Activated B cell treated with CpG ODN at 0.5 μM for 24 hours (primary cell): ENCODE data around the gene CLDND1. TPM values are rescaled to one million over a fixed set of nuclear protein-coding genes. Genes with fewer than 3 reads are reported as not detected.

ENCODE experiments used
- ATAC-seq: fragments of 200-7000 bp; cut with Tn5 transposase; one replicate; pipeline ENCODE4 v1.10.0; 2021; ENCODE audit warnings: low read depth, mild to moderate bottlenecking, moderate library complexity
- CTCF ChIA-PET: fragments of 350-600 bp; sonication (Branson Sonifier 250); formaldehyde crosslinking; loops from one replicate; lab custom pipeline; 2021; ENCODE audit warnings: antibody characterized with exemption; lab: Charles Lee
- POLR2A ChIA-PET: fragments of 350-600 bp; sonication (Branson Sonifier 250); formaldehyde crosslinking; loops from one replicate; lab custom pipeline; 2021; ENCODE audit warnings: antibody characterized with exemption; lab: Charles Lee
- DNase-seq: peaks from one replicate; pipeline ENCODE4 v3.0.0; 2022
- H3K27ac Mint-ChIP-seq: one replicate; pipeline ENCODE4 v1.8.0; 2020; ENCODE audit warnings: mixed read lengths
- H3K27me3 Mint-ChIP-seq: one replicate; pipeline ENCODE4 v1.8.0; 2021; ENCODE audit warnings: mixed read lengths
- H3K36me3 Mint-ChIP-seq: one replicate; pipeline ENCODE4 v1.8.0; 2021; ENCODE audit warnings: low read depth, mixed read lengths
- H3K4me1 Mint-ChIP-seq: one replicate; pipeline ENCODE4 v1.8.0; 2021; ENCODE audit warnings: mixed read lengths
- H3K4me3 Mint-ChIP-seq: one replicate; pipeline ENCODE4 v1.8.0; 2020; ENCODE audit warnings: mild to moderate bottlenecking, mixed read lengths
- H3K9me3 Mint-ChIP-seq: one replicate; pipeline ENCODE4 v1.8.0; 2020; ENCODE audit warnings: mixed read lengths
- CTCF ChIP-seq: fragments of 200-600 bp; IDR thresholded peaks from one replicate; pipeline ENCODE4 v1.8.0; 2022; ENCODE audit warnings: antibody characterized with exemption, mild to moderate bottlenecking
- intact Hi-C: fragments of 100-400 bp; cut with micrococcal nuclease; formaldehyde crosslinking; loops from one replicate; pipeline ENCODE4 v1.15.1; 2024
- total RNA-seq: library from RNA; stranded (reverse); gene quantifications from 2 replicates; pipeline ENCODE4 v1.2.3, GENCODE V29; 2022

The CLDND1 gene
- total RNA-seq, 1 donor from 2014 or later: 140 TPM

- POLR2A ChIA-PET: no interaction called here
- Mint-ChIP-seq H3K27me3 (no peaks in the 10 kb centered on the region), H3K36me3 (peaks cover 66% of the 10 kb centered on the region), H3K9me3 (no peaks in the 10 kb centered on the region), H3K4me3 (no peak overlapping the region), H3K27ac (no peak overlapping the region), H3K4me1 (peaks cover 38% of the 10 kb centered on the region)
- ATAC-seq (no peak), DNase-seq (no peak)
- intact Hi-C loops: no loop called here
- TF ChIP-seq CTCF: no peak
- CTCF ChIA-PET: no interaction called here
These were observed 3.4 kb downstream of the CLDND1 start for GRCh38 chr3:98519351-98519750.

- CTCF ChIA-PET: no interaction called here
These were observed 3.9 kb downstream of the CLDND1 start for GRCh38 chr3:98518816-98519215.

GRCh38 chr3:98514948-98515347 lies 7.8 kb downstream of the CLDND1 start:
- H3K4me3 Mint-ChIP-seq: no peak overlapping the region
- ATAC-seq: no peak
- no peak for DNase-seq
- H3K27me3 Mint-ChIP-seq: no peaks in the 10 kb centered on the region
- ChIA-PET CTCF (no interaction called here), POLR2A (no interaction called here)
- peaks cover 83% of the 10 kb centered on the region for H3K36me3 Mint-ChIP-seq
- H3K27ac Mint-ChIP-seq: no peak overlapping the region
- H3K9me3 Mint-ChIP-seq: no peaks in the 10 kb centered on the region
- intact Hi-C loops: no loop called here
- H3K4me1 Mint-ChIP-seq: peaks cover 16% of the 10 kb centered on the region
- TF ChIP-seq CTCF: no peak

More at GRCh38 chr3:98518816-98519215, 3.9 kb downstream of the CLDND1 start:
- DNase-seq (no peak), ATAC-seq (no peak)
- no peak overlapping the region for H3K27ac Mint-ChIP-seq
- H3K9me3 Mint-ChIP-seq: no peaks in the 10 kb centered on the region
- TF ChIP-seq CTCF: no peak
- H3K27me3 Mint-ChIP-seq: no peaks in the 10 kb centered on the region
- POLR2A ChIA-PET: no interaction called here
- H3K4me3 Mint-ChIP-seq: no peak overlapping the region
- intact Hi-C loops: no loop called here
- H3K36me3 Mint-ChIP-seq: peaks cover 70% of the 10 kb centered on the region
- H3K4me1 Mint-ChIP-seq: peaks cover 38% of the 10 kb centered on the region

- ChIA-PET POLR2A (interaction anchor here (1.7 kb wide), 1 partner anchor 19 kb away, joined by 3 read pairs; no protein-coding TSS in a partner anchor), CTCF (no interaction called here)
- no peak for TF ChIP-seq CTCF
- H3K9me3 Mint-ChIP-seq: no peaks in the 10 kb centered on the region
- intact Hi-C loops: no loop called here
- no peaks in the 10 kb centered on the region for H3K27me3 Mint-ChIP-seq
- no peak overlapping the region for H3K27ac Mint-ChIP-seq
- H3K4me3 Mint-ChIP-seq: no peak overlapping the region
- H3K4me1 Mint-ChIP-seq: peaks cover 6% of the 10 kb centered on the region
- DNase-seq: no peak
- peaks cover 78% of the 10 kb centered on the region for H3K36me3 Mint-ChIP-seq
- no peak for ATAC-seq
These were observed 9.0 kb downstream of the CLDND1 start for GRCh38 chr3:98513736-98514135.

- ATAC-seq: no peak
- no peak overlapping the region for H3K27ac Mint-ChIP-seq
These were observed 9.6 kb downstream of the CLDND1 start for GRCh38 chr3:98513091-98513511.

More at GRCh38 chr3:98513091-98513511, 9.6 kb downstream of the CLDND1 start:
- peaks cover 75% of the 10 kb centered on the region for H3K36me3 Mint-ChIP-seq
- H3K27me3 Mint-ChIP-seq: no peaks in the 10 kb centered on the region
- CTCF ChIA-PET: no interaction called here
- no peak for DNase-seq
- no peaks in the 10 kb centered on the region for H3K9me3 Mint-ChIP-seq
- TF ChIP-seq CTCF: no peak
- intact Hi-C loops: no loop called here
- H3K4me3 Mint-ChIP-seq: no peak overlapping the region
- peaks cover 2% of the 10 kb centered on the region for H3K4me1 Mint-ChIP-seq
- POLR2A ChIA-PET: interaction anchor here (1.7 kb wide), 1 partner anchor 20 kb away, joined by 3 read pairs; no protein-coding TSS in a partner anchor
